ENCODE measurements around the gene PEX11B. TPM values are rescaled to one million over a fixed set of nuclear protein-coding genes. Genes with fewer than 3 reads are reported as not detected.

PEX11B gene
- total and polyA plus RNA-seq, 2 of the 8 experiments (the other 6 are each of a cell fraction or from before 2014, with no cell fraction given): 9.1 to 15.1 TPM

DNA sequence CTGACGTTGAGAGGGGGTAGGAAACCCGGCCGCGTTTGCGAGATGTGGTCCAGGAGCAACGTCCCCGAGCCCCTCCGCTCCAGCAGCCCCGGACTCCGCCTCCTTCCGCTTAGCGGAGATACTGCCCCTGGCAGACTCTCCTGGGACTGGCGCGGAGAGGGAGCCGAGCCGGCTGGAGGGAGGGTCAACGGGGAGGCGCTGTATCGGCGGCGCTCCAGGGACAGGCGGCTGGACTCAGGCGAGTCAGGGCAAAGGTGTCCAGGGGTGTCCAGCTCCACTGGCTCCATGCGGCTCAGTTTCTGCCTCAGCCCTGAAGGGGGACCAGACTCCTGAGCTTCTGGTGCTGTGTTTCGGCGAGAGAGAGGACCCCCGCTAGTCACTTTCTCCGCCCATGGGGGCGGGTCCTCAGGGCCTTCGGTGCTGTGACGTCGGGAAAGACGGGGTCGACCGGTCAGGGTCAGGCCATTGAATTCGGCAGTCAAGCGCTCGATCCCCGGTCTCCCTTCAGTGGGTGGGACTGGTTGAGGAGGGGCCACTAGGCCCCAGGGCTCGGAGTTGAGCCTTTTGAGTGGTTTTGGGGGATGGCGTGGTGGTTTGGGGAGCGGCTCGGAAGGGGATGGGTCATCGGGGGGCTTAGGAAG is 42.1 kb upstream of the PEX11B start:
- 0% methylated on average over 28 of the region's 44 CpGs; no CpG with 5 or more reads in 1 of the 2 experiments for WGBS, 2 experiments (ENCODE audit: extremely low coverage in 1 of 2, insufficient coverage in 1 of 2, insufficient read length in 1 of 2, insufficient replicate concordance in 2 of 2, low coverage in 1 of 2, low lambda C conversion rate in 2 of 2, missing lambda C conversion rate in 1 of 2)
- H3K18ac ChIP-seq (ENCODE audit: extremely low read depth, low read length): peak overlapping the region; percentile 85; the same call in 1 of the 2 replicates
- ChIA-PET CTCF (ENCODE audit: partially characterized antibody) (no interaction called here), POLR2A (ENCODE audit: partially characterized antibody) (interaction anchor here (0.7 to 5.3 kb wide), 3 partner anchors 33 to 74 kb away, joined by 3 to 31 read pairs (median 4); partner anchors contain the start of genes RBM8A and TXNIP)
- peak overlapping the region; percentile 56 to 85 (median 82) for H3K4me3 ChIP-seq (ENCODE audit: extremely low read depth in 1 of 4, insufficient read depth in 2 of 4, low read depth in 3 of 4, low read length in 4 of 4)
- H3K23me2 ChIP-seq (ENCODE audit: low read depth, low read length): peaks cover 25% of the 10 kb centered on the region
- peak overlapping the region; percentile 51; the same call in 1 of the 2 replicates for H4K8ac ChIP-seq (ENCODE audit: extremely low read depth, insufficient read depth, low read length)
- H3K9ac ChIP-seq (replicated peaks in 1 of 4; ENCODE audit: extremely low read depth in 1 of 4, low read depth in 3 of 4, low read length in 3 of 4): peak overlapping the region in 1 of 4 experiments; percentile 15; a peak in 3 of 7 replicates
- no peak overlapping the region for H4K5ac ChIP-seq (ENCODE audit: insufficient read length, low read depth, low read length)
- no peak overlapping the region for H2BK15ac ChIP-seq (ENCODE audit: low read length)
- no peak overlapping the region for H3K14ac ChIP-seq (ENCODE audit: insufficient read length)
- no peaks in the 10 kb centered on the region for H3K9me3 ChIP-seq (ENCODE audit: insufficient read depth in 2 of 2, low read depth in 1 of 2, low read length in 1 of 2)
- H3K27ac ChIP-seq (ENCODE audit: low read depth, low read length): no peak overlapping the region
- no peak overlapping the region for H3K56ac ChIP-seq (replicated peaks; ENCODE audit: insufficient read length, low read depth, low read length)
- peaks cover 0 to 2% of the 10 kb centered on the region in 2 experiments for H4K20me1 ChIP-seq (replicated peaks in 1 of 2; ENCODE audit: control insufficient read depth in 1 of 2, insufficient read depth in 2 of 2, low read length in 2 of 2)
- H2AK5ac ChIP-seq (ENCODE audit: low read depth, low read length): no peak overlapping the region
- DNase-seq (ENCODE audit: low read depth in 1 of 2, low spot score in 2 of 2): peak in 1 of 2 experiments; percentile 92
- H2BK20ac ChIP-seq (ENCODE audit: low read length): no peak overlapping the region
- no peak overlapping the region for H4K91ac ChIP-seq (replicated peaks; ENCODE audit: insufficient read length, low read length)
- 0 out of 2 replicates have a peak overlapping the region, but pooled peaks have one; percentile 38 for H2BK5ac ChIP-seq (ENCODE audit: low read depth, low read length)
- H3K27me3 ChIP-seq (replicated peaks in 1 of 4; ENCODE audit: control insufficient read depth in 3 of 4, extremely low read depth in 1 of 4, insufficient read depth in 3 of 4, low read length in 3 of 4): peaks cover 25 to 75% (median 66%) of the 10 kb centered on the region in 4 experiments
- no peak overlapping the region for H3K23ac ChIP-seq (ENCODE audit: insufficient read length)
- no peaks in the 10 kb centered on the region for H3K79me1 ChIP-seq (ENCODE audit: low read depth, low read length)
- FAIRE-seq: no peak
- H3K36me3 ChIP-seq (ENCODE audit: control insufficient read depth in 2 of 4, insufficient read depth in 4 of 4, low read length in 3 of 4): no peaks in the 10 kb centered on the region
- H3K4me2 ChIP-seq (ENCODE audit: insufficient read depth in 1 of 2, low read depth in 2 of 2, low read length in 2 of 2): peak overlapping the region; percentile 93 to 98
- peaks cover 0 to 20% (median 11%) of the 10 kb centered on the region in 4 experiments; a peak in 6 of 7 replicates for H3K4me1 ChIP-seq (replicated peaks in 1 of 4; ENCODE audit: control insufficient read depth in 3 of 4, insufficient read depth in 4 of 4, low read length in 3 of 4)
- H2BK120ac ChIP-seq (replicated peaks; ENCODE audit: low read depth, low read length): no peak overlapping the region
- H2BK12ac ChIP-seq (ENCODE audit: low read depth, low read length): no peak overlapping the region
- no peaks in the 10 kb centered on the region for H3K79me2 ChIP-seq (ENCODE audit: control insufficient read depth in 1 of 2, insufficient read depth in 2 of 2, low read length in 2 of 2)
- H2AFZ ChIP-seq (ENCODE audit: low read length): peak overlapping the region; percentile 40; the same call in 1 of the 2 replicates
- H3K4ac ChIP-seq (replicated peaks; ENCODE audit: insufficient read length, low read depth, low read length): no peak overlapping the region
- no peak for TF ChIP-seq TAF7 (optimal IDR thresholded peaks at IDR 0.05; ENCODE audit: borderline replicate concordance, low read depth, low read length)
- TF ChIP-seq SAP30 (IDR thresholded peaks at IDR 0.05; ENCODE audit: insufficient read depth, insufficient replicate concordance, low read length): peak; percentile 60
- peak; percentile 78 for TF ChIP-seq CREB1 (IDR thresholded peaks at IDR 0.05)
- peak; percentile 41 for TF ChIP-seq ASH2L (IDR thresholded peaks at IDR 0.05; ENCODE audit: low read length)
- no peak for TF ChIP-seq BRCA1 (IDR thresholded peaks at IDR 0.05; ENCODE audit: low read depth, low read length)
- no peak for TF ChIP-seq TEAD4 (IDR thresholded peaks at IDR 0.05; ENCODE audit: low read depth, low read length)
- TF ChIP-seq RNF2 (IDR thresholded peaks at IDR 0.05; ENCODE audit: borderline replicate concordance, low read depth, low read length, missing control alignments, poor library complexity, severe bottlenecking): no peak
- TF ChIP-seq, protein P1, sequence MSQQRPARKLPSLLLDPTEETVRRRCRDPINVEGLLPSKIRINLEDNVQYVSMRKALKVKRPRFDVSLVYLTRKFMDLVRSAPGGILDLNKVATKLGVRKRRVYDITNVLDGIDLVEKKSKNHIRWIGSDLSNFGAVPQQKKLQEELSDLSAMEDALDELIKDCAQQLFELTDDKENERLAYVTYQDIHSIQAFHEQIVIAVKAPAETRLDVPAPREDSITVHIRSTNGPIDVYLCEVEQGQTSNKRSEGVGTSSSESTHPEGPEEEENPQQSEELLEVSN (IDR thresholded peaks at IDR 0.05): no peak
- peak; percentile 34; the same call in 1 of the 2 replicates for TF ChIP-seq PHF8 (conservative IDR thresholded peaks at IDR 0.05; ENCODE audit: low read depth, low read length)
- TF ChIP-seq KDM4A (IDR thresholded peaks at IDR 0.05; ENCODE audit: low read depth, low read length, severe bottlenecking): peak; percentile 97
- TF ChIP-seq SUZ12 (IDR thresholded peaks at IDR 0.05; ENCODE audit: low read length): no peak
